Neural cell (in vitro differentiated cells): ENCODE measurements around the gene SNRNP25.

Experiments
- EP300 ChIP-seq: fragments of 450-650 bp; conservative IDR thresholded peaks from 2 replicates; pipeline ENCODE4 v1.6.1; 2014; ENCODE audit warnings: antibody characterized with exemption, mild to moderate bottlenecking, moderate library complexity; ENCODE audit not compliant: poor library complexity, severe bottlenecking
- MXI1 ChIP-seq: fragments of 450-650 bp; conservative IDR thresholded peaks from 2 replicates; pipeline ENCODE4 v1.6.1; 2014; ENCODE audit warnings: antibody characterized with exemption, mild to moderate bottlenecking; ENCODE audit not compliant: poor library complexity, severe bottlenecking
- POLR2AphosphoS5 ChIP-seq: IDR thresholded peaks from 2 replicates; pipeline ENCODE4 v1.6.1; 2012
- TAF1 ChIP-seq: IDR thresholded peaks from 2 replicates; pipeline ENCODE4 v1.6.1; 2012; ENCODE audit warnings: low read depth
- TF ChIP-seq, protein P1 (sequence below): fragments of 450-650 bp; IDR thresholded peaks from 2 replicates; pipeline ENCODE4 v1.5.1; 2014; ENCODE audit warnings: antibody characterized with exemption, mild to moderate bottlenecking, moderate library complexity; ENCODE audit not compliant: poor library complexity, severe bottlenecking

DNA sequence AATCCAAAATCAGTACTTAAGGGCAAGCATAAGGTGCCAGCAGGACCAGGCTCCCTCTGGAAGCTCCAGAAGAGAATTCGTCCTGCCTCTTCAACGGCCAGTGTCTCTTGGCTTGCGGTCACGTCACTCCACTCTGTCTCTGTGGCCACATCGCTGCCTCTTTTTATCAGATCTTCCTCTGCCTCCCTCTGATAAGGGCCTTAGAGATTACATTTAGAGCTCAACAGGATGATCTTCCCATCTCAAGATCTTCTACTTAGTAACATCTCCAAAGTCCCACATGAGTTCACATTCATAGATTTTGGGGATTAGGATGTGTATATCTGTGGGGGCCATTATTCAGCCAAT, 41.3 kb downstream of the SNRNP25 start:
- TF ChIP-seq, protein P1, sequence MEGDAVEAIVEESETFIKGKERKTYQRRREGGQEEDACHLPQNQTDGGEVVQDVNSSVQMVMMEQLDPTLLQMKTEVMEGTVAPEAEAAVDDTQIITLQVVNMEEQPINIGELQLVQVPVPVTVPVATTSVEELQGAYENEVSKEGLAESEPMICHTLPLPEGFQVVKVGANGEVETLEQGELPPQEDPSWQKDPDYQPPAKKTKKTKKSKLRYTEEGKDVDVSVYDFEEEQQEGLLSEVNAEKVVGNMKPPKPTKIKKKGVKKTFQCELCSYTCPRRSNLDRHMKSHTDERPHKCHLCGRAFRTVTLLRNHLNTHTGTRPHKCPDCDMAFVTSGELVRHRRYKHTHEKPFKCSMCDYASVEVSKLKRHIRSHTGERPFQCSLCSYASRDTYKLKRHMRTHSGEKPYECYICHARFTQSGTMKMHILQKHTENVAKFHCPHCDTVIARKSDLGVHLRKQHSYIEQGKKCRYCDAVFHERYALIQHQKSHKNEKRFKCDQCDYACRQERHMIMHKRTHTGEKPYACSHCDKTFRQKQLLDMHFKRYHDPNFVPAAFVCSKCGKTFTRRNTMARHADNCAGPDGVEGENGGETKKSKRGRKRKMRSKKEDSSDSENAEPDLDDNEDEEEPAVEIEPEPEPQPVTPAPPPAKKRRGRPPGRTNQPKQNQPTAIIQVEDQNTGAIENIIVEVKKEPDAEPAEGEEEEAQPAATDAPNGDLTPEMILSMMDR: no peak
- TF ChIP-seq EP300 (no peak), POLR2AphosphoS5 (no peak), TAF1 (no peak), MXI1 (no peak)
